Omental fat pad (tissue), 4 donors: ENCODE data around the gene TMEM229A. TPM values are rescaled to one million over a fixed set of nuclear protein-coding genes. Genes with fewer than 3 reads are reported as not detected.
"Not testable (repeated sequence)": the region's sequence is repeated elsewhere in the genome, so short reads cannot be mapped to it uniquely, and the experiment has no call there.

Experiments
- ATAC-seq: fragments of 150-250 bp; one replicate; pipeline ENCODE4 v1.9.1; 2016; ENCODE audit warnings: mild to moderate bottlenecking, moderate library complexity; ENCODE audit not compliant: low FRiP score
- DNase-seq: peaks from one replicate; pipeline ENCODE4 v3.0.0-alpha.2; 2019; ENCODE audit warnings: low spot score
- total RNA-seq, 4 donors: library from RNA; depleted of rRNA; stranded (reverse); fragments of >200 nt; gene quantifications; one replicate each; pipeline ENCODE4 v1.1.0, GENCODE V29; 2016
- TF ChIP-seq, protein P1 (sequence below), 3 donors: fragments of 450-650 bp; IDR thresholded peaks; one replicate each; pipeline ENCODE4 v1.5.1; 2016 to 2017; ENCODE audit warnings: antibody characterized with exemption in 3 of 3, mild to moderate bottlenecking in 3 of 3, moderate library complexity in 2 of 3

Gene TMEM229A
- total RNA-seq, 4 donors from 2014 or later = not detected

DNA sequence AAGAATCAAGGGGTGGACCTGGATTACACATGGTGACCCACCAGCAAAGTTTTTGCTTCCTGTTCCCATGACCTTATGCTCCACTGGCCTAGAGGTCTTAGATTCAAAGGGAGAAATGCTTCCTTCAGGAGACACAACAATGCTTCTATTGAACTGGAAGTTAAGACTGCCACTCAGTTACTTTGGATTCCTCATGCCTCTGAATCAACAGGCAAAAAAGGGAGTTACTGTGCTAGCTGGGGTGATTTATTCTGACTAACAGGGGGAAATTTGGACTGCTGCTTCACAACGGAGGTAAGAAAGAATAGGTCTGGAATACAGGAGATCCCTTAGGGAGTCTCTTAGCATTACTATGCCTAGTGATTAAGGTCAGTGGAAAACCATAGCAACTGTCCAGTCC lies 10.3 kb downstream of the TMEM229A start:
- ATAC-seq (no peak), DNase-seq (no peak)
- TF ChIP-seq, protein P1, sequence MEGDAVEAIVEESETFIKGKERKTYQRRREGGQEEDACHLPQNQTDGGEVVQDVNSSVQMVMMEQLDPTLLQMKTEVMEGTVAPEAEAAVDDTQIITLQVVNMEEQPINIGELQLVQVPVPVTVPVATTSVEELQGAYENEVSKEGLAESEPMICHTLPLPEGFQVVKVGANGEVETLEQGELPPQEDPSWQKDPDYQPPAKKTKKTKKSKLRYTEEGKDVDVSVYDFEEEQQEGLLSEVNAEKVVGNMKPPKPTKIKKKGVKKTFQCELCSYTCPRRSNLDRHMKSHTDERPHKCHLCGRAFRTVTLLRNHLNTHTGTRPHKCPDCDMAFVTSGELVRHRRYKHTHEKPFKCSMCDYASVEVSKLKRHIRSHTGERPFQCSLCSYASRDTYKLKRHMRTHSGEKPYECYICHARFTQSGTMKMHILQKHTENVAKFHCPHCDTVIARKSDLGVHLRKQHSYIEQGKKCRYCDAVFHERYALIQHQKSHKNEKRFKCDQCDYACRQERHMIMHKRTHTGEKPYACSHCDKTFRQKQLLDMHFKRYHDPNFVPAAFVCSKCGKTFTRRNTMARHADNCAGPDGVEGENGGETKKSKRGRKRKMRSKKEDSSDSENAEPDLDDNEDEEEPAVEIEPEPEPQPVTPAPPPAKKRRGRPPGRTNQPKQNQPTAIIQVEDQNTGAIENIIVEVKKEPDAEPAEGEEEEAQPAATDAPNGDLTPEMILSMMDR (IDR thresholded peaks at IDR 0.05) = no peak

- ATAC-seq (no peak), DNase-seq (no peak)
- TF ChIP-seq, protein P1 (IDR thresholded peaks at IDR 0.05) = no peak
Measured at GRCh38 chr7:124020060-124020459, 12.8 kb downstream of the TMEM229A start.

DNA sequence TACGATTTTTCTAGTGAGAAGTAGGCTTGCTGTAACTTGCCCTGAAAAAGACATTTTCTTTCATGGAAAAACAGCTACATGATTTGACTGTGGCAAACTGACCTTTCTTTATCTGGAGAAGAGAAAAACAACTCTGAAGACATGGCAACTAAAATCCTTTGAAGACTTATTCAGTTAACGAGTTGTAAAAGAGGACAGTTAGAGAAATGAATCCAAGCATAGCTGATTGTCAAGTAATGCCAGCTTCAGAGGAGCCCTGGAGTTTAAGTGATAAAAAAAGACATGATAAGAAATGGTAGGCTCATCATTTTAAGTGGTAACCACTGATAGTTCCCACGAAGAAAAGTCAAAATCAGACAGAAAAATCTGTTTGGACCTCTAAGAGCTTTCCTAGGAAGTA lies 19.6 kb downstream of the TMEM229A start:
- no peak for DNase-seq
- no peak for ATAC-seq
- TF ChIP-seq, protein P1 (IDR thresholded peaks at IDR 0.05) = no peak

- TF ChIP-seq, protein P1 (IDR thresholded peaks at IDR 0.05) = no peak
- ATAC-seq (no peak), DNase-seq (no peak)
Measured at GRCh38 chr7:124012864-124013263, 20.0 kb downstream of the TMEM229A start.

DNA sequence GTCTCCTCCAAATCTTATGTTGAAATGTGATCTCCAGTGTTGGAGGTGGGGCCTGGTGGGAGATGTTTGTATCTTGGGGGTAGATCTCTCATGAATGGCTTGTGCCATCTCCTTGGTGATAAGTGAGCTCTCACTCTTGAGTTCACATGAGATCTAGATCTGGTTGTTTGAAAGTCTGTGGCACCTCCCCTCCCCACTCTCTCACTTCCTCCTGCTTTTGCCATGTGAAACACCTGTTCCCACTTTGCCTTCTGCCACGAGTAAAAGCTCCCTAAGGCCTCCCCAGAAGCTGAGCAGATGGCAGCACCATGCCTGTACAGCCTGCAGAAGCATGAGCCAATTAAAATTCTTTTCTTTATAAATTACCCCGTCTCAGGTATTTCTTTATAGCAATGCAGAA lies 23.5 kb downstream of the TMEM229A start:
- TF ChIP-seq, protein P1 (IDR thresholded peaks at IDR 0.05) = no peak
- DNase-seq (no peak), ATAC-seq (no peak)

DNA sequence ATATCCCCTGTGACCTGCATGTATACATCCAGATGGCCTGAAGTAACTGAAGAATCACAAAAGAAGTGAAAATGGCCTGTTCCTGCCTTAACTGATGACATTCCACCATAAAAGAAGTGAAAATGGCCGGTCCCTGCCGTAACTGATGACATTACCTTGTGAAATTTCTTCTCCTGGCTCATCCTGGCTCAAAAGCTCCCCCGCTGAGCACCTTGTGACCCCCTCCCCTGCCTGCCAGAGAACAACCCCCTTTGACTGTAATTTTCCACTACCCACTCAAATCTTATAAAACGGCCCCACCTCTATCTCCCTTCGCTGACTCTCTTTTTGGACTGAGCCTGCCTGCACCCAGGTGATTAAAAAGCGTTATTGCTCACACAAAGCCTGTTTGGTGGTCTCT lies 24.6 kb downstream of the TMEM229A start:
- ATAC-seq, DNase-seq: not testable (repeated sequence)

- DNase-seq = no peak
- ATAC-seq = no peak
- TF ChIP-seq, protein P1 (IDR thresholded peaks at IDR 0.05) = no peak
Measured at GRCh38 chr7:123999703-124000102, 33.2 kb downstream of the TMEM229A start.

DNA sequence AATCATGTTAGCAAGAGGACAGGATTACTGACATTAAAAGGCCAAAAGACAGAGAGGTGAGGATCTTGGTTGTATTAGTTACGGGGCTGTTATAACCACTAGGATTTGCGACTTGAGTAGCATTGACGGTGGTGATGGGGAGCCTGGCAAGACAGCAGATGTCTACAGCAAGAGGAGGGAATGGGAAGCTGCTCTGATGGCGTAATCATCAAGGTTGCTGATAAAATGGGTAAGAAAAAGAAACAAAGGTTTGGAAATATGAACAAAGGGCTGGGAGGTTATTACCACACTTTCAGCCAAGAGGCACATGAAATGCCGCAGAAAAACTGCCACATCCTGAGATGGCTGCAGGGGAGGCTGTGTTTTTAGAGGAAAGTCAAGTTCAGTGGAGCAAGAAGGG lies 33.9 kb downstream of the TMEM229A start:
- DNase-seq (no peak), ATAC-seq (no peak)
- TF ChIP-seq, protein P1 (IDR thresholded peaks at IDR 0.05) = no peak
